PFSK-1 (cell line): ENCODE data around the gene TRIM5.

Experiments
- POLR2AphosphoS5 ChIP-seq: IDR thresholded peaks from 2 replicates; pipeline ENCODE4 v1.6.1; 2012; ENCODE audit warnings: low read depth, mild to moderate bottlenecking, control low read depth, low read length, moderate library complexity
- TAF1 ChIP-seq: IDR thresholded peaks from 2 replicates; pipeline ENCODE4 v1.6.1; 2012; ENCODE audit warnings: low read length, control low read depth, borderline replicate concordance; ENCODE audit not compliant: insufficient read depth
- TF ChIP-seq, protein P1 (sequence below), 2 experiments: IDR thresholded peaks; 2 replicates each; pipeline versions ENCODE4 v1.6.1 to v1.8.0; 2011 to 2012; ENCODE audit warnings: low read depth in 2 of 2, low read length in 2 of 2, control low read depth in 1 of 2, inconsistent platforms in 1 of 2, mild to moderate bottlenecking in 1 of 2, moderate library complexity in 1 of 2; ENCODE audit not compliant: insufficient read depth in 1 of 2

GRCh38 chr11:5696210-5696609, 11.3 kb upstream of the TRIM5 start:
- TF ChIP-seq POLR2AphosphoS5 (no peak), TAF1 (no peak)
- TF ChIP-seq, protein P1, sequence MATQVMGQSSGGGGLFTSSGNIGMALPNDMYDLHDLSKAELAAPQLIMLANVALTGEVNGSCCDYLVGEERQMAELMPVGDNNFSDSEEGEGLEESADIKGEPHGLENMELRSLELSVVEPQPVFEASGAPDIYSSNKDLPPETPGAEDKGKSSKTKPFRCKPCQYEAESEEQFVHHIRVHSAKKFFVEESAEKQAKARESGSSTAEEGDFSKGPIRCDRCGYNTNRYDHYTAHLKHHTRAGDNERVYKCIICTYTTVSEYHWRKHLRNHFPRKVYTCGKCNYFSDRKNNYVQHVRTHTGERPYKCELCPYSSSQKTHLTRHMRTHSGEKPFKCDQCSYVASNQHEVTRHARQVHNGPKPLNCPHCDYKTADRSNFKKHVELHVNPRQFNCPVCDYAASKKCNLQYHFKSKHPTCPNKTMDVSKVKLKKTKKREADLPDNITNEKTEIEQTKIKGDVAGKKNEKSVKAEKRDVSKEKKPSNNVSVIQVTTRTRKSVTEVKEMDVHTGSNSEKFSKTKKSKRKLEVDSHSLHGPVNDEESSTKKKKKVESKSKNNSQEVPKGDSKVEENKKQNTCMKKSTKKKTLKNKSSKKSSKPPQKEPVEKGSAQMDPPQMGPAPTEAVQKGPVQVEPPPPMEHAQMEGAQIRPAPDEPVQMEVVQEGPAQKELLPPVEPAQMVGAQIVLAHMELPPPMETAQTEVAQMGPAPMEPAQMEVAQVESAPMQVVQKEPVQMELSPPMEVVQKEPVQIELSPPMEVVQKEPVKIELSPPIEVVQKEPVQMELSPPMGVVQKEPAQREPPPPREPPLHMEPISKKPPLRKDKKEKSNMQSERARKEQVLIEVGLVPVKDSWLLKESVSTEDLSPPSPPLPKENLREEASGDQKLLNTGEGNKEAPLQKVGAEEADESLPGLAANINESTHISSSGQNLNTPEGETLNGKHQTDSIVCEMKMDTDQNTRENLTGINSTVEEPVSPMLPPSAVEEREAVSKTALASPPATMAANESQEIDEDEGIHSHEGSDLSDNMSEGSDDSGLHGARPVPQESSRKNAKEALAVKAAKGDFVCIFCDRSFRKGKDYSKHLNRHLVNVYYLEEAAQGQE (IDR thresholded peaks at IDR 0.05; ENCODE audit: insufficient read depth in 1 of 2, low read depth in 2 of 2, low read length in 2 of 2) = no peak
